Measurements from ENCODE around the gene TBL1X.
A peak's percentile ranks its signal among the peaks of the same experiment; 100 is the strongest.

The TBL1X gene

DNA sequence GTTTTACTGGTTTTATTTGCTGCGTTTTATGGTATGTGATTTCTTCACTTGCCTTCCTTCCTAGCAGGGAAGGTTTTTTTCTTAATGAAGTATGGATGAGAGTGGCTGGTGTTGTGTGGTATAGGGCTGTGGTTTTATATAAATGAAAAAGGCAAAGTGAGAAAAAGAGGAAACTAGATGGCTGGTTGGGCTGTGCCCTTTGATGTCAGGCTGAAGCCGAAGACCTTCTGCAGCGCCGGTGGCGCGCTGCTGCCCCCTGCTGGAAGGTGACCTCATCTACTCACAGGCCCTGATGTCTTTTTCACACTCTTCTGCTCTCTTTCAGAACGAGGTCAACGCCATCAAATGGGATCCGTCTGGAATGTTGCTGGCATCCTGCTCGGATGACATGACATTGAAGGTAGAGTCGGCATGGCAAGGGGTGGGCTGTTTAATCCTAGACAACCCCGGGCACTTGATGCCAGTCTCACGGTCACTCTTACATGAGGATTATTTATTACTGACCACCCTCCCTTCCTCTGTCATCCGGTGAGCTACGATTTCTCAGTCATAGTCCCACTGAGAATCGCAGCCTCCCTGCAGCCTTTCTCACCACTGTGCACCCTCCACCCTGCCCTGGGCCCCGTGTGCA, 244.2 kb downstream of the TBL1X start:
- H3K4me3 ChIP-seq (ENCODE audit: low read length), result no peak overlapping the region
- DNase-seq (ENCODE audit: low read depth), result peak; percentile 47
- TF ChIP-seq, protein P1, sequence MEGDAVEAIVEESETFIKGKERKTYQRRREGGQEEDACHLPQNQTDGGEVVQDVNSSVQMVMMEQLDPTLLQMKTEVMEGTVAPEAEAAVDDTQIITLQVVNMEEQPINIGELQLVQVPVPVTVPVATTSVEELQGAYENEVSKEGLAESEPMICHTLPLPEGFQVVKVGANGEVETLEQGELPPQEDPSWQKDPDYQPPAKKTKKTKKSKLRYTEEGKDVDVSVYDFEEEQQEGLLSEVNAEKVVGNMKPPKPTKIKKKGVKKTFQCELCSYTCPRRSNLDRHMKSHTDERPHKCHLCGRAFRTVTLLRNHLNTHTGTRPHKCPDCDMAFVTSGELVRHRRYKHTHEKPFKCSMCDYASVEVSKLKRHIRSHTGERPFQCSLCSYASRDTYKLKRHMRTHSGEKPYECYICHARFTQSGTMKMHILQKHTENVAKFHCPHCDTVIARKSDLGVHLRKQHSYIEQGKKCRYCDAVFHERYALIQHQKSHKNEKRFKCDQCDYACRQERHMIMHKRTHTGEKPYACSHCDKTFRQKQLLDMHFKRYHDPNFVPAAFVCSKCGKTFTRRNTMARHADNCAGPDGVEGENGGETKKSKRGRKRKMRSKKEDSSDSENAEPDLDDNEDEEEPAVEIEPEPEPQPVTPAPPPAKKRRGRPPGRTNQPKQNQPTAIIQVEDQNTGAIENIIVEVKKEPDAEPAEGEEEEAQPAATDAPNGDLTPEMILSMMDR (conservative IDR thresholded peaks at IDR 0.05; ENCODE audit: low read length), result peak; percentile 74

DNA sequence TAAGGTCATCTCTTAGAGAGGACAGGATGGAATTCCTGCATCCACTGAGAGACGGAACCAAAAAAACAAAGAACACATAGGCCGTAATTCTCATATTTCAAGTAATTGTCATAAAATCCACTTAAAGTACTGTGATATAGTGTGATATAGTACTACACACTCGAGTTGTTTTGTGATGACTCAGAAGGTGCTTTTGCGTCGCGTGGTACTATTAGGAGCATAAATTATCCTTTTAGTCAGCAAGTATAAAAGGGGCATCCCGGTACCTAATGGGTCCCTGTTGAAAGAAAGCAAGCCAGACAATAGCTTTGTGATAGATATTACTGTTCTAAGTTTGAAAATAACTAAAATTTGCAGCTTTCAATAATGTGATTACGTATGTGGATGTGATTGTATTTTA, 245.5 kb downstream of the TBL1X start:
- TF ChIP-seq, protein P1 (conservative IDR thresholded peaks at IDR 0.05; ENCODE audit: low read length), result no peak
- no peak for DNase-seq (ENCODE audit: low read depth)
- no peak overlapping the region for H3K4me3 ChIP-seq (ENCODE audit: low read length)

DNA sequence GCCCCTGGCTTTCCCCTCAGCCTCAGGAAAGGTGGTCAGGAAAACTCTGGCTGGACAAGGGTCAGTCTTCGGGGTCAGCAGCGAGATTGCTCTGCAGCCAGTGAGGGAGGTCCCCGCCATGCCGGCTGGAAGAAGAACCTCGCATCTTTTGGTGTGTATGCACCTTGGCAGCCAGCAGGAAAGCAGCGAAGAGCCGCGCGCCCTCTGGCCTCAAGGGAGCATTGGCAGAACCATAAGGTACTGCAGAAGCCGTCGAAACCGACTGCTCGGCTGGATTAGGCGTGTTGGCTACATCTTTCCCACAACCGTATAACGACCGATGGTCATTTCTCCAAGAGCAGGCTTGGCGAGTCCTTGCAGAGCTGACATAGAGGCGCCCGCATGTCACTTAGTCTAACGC, 252.5 kb downstream of the TBL1X start:
- H3K4me3 ChIP-seq (ENCODE audit: low read length), result no peak overlapping the region
- DNase-seq (ENCODE audit: low read depth), result no peak
- TF ChIP-seq, protein P1 (conservative IDR thresholded peaks at IDR 0.05; ENCODE audit: low read length), result no peak

DNA sequence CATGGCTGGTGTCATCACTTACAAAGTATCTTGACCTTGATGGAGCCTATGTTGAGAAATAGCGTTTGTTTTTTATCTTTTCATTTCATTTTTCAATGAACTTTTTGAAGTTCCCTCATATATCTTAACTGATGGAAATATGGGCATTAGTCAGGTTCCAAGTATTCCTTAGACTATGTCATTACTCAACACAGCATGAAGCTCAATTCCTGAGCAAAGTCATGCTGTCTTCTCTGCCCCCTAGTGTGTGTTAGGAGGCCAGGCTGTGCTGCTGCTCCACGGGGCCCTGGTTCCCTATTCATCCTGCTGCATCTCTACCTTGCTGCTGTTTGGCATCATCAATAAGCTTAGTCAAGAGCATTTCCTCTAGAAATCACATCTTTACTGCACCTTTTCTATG, 259.9 kb downstream of the TBL1X start:
- DNase-seq (ENCODE audit: low read depth), result peak; percentile 5
- TF ChIP-seq, protein P1 (conservative IDR thresholded peaks at IDR 0.05; ENCODE audit: low read length), result no peak; the same call in 1 of the 2 replicates
- no peak overlapping the region for H3K4me3 ChIP-seq (ENCODE audit: low read length)

DNA sequence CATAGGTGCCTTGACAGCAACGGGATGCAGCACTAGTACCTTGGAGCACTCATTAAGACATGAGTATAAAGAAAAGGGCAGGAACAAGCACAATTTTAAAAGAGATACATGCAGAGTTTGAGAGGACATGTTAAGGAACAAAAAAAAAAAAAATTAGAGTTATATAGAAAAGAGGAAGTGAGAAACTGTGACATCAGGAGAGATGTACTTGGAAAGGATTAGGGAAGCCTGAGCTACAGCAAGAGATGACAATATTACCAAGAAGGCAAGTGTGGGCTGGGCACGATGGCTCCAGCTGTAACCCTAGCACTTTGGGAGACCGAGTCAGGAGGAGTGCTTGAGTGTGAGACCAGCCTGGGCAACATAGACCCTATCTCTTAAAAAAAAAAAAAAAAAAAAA, 263.4 kb downstream of the TBL1X start:
- DNase-seq (ENCODE audit: low read depth), result no peak
- TF ChIP-seq, protein P1 (conservative IDR thresholded peaks at IDR 0.05; ENCODE audit: low read length), result no peak
- no peak overlapping the region for H3K4me3 ChIP-seq (ENCODE audit: low read length)

DNA sequence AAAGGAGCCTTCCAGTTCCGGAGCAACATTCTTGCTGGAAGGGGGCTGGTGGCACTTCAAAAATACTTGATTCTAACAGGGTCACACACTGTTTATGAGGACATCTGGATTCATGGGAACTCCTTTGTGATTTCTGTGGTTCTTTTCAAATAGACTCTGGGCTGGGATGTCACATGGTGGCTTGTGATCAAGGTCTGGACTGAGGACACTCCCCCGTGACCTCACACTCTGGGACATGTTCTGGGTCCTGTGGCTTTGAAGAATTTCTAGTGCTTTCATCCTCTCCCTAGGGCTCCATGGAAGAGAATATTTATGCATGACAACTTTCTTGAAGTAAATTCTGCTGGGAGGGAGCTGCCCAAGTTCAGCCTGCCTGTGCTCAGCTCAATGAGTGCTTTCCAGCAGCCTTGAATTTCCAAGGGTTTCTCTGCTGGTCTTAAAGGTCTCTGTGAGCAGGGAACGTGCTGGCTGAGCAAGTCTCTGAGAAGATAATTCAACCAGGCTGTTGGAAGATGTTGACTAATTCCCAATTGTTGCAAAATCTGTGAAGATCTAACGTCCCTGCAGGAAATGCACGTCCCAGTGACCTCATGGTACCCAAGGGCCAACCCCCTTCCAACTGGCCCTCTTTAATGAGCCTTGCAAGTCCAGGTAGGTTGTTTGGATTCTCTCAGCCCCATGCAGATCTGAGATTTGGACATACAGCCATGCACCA, 264.5 kb downstream of the TBL1X start:
- TF ChIP-seq, protein P1 (conservative IDR thresholded peaks at IDR 0.05; ENCODE audit: low read length), result no peak
- no peak overlapping the region for H3K4me3 ChIP-seq (ENCODE audit: low read length)
- peak; percentile 51 for DNase-seq (ENCODE audit: low read depth)

DNA sequence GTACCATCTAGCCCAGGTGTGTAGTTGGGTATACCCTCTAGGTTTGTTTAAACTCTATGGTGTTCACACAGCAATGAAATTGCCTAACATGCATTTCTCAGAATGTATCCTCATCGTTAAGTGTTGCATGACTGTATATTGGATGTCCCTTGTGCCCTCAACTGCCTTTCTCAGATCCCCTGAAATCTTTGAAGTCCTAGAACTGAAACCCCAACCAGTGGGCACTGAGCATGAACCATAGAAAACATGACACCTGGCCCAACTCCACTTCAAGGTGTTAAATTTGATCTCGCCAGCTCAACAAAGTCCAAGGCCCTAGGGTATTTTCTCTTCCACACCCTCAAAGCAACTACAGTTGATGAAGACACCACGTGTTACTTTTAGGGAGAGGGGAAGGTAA, 265.2 kb downstream of the TBL1X start:
- DNase-seq (ENCODE audit: low read depth), result no peak
- no peak overlapping the region for H3K4me3 ChIP-seq (ENCODE audit: low read length)
- TF ChIP-seq, protein P1 (conservative IDR thresholded peaks at IDR 0.05; ENCODE audit: low read length), result no peak
